Stimulated activated CD8-positive, alpha-beta memory T cell treated with anti-CD3 and anti-CD28 coated beads, Interleukin-4, amount 100 ng/mL, for 48 hours (primary cell): ENCODE data around the gene EMC8.
"Not testable (repeated sequence)": the region's sequence is repeated elsewhere in the genome, so short reads cannot be mapped to it uniquely, and the experiment has no call there.

ENCODE experiments used
- DNase-seq: peaks from one replicate; pipeline ENCODE4 v3.0.0-alpha.2; 2020

Gene EMC8

GRCh38 chr16:85812031-85812807, 12.9 kb upstream of the EMC8 start:
- no peak for DNase-seq

DNA sequence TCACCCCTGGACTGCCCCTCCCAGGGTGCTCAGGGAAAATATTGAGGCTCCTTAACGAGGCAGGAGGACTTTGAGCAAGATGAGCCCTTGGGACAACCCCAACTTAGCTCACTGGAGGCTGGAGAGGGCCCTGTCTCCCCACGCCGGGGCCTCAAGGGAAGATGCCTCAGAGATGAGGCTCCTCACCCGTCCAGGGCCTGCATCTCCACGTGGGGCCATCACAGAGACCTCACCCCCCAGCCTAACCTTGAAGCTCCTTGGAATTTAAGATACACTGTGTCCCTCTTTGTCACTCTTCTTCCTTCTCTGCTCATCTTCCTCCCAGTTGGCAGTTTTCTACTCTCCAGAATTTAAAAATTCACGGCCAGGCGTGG, 11.4 kb upstream of the EMC8 start:
- DNase-seq: no peak

GRCh38 chr16:85810097-85810741, 10.9 kb upstream of the EMC8 start:
- no peak for DNase-seq

- DNase-seq: no peak
These were observed 10.3 kb upstream of the EMC8 start for GRCh38 chr16:85809645-85810044.

DNA sequence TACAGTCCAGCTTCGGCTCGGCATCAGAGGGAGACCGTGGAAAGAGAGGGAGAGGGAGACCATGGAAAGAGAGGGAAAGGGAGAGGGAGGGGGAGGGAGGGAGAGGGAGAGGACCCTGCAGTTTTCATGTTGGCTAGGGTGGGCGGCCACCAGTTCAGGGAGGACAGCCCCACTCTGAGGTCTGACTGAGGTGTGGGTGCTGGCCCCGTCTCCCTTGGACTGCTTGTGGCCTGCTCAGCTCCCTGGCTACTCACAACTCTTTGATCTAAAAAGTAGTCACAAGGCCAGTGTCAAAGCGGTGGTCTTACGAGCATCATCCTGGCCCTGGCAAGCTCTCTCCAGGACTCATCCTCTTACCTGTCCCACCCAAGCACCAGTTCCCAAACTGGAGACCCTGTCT, 9.6 kb upstream of the EMC8 start:
- DNase-seq: no peak

DNA sequence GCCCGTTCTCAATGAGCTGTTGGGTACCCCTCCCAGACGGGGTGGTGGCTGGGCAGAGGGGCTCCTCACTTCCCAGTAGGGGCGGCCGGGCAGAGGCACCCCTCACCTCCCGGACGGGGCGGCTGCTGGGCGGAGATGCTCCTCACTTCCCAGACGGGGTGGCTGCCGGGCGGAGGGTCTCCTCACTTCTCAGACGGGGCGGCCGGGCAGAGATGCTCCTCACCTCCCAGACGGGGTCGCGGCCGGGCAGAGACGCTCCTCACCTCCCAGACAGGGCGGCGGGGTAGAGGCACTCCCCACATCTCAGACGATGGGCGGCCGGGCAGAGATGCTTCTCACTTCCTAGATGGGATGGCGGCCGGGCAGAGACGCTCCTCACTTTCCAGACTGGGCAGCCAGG, 8.8 kb upstream of the EMC8 start:
- not testable (repeated sequence) for DNase-seq

DNA sequence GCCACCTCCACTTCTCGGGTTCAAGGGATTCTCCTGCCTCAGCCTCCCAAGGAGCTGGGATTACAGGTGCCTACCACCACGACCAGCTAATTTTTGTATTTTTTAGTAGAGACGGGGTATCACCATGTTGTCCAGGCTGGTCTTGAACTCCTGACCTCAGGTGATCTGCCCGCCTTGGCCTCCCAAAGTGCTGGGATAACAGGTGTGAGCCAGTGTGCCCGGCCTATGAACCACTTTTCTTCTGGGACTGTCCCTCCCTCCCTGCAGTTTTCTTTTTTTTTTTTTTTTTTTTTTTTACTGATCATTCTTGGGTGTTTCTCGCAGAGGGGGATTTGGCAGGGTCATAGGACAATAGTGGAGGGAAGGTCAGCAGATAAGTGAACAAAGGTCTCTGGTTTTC, 8.0 kb upstream of the EMC8 start:
- DNase-seq: not testable (repeated sequence)

GRCh38 chr16:85806539-85806938, 7.2 kb upstream of the EMC8 start:
- DNase-seq: no peak

DNA sequence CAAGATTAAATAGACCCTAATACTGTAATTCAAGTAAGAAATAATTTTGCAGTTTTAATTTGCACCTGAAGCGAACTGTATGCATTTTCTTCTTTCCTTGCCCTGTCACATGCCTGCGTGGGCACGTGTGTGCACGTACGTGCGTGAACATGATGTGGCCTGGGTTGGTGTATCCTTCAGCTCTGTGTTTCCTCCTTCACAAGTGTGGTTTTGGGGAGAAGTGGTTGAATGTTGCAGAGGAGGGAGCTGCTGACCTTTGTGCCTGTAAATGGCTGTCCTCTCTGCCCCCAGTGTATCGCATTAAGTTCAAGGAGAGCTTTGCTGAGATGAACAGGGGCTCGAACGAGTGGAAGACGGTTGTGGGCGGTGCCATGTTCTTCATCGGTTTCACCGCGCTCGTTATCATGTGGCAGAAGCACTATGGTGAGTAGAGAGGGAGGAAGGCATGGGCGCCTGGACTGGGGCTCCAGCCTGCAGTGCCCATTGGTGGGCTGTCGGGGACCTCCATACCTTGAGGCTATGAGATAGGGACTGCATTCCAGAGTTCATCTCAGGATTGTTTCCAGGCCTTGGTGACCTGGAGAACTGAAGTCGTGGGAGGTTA, 6.2 kb upstream of the EMC8 start:
- no peak for DNase-seq

- DNase-seq: no peak
These were observed 4.2 kb upstream of the EMC8 start for GRCh38 chr16:85803570-85803969.

- peak; percentile 28 for DNase-seq
These were observed 951 bp upstream of the EMC8 start for GRCh38 chr16:85800321-85800669.

- DNase-seq: peak; percentile 54
These were observed 345 bp downstream of the EMC8 start for GRCh38 chr16:85798901-85799496.

DNA sequence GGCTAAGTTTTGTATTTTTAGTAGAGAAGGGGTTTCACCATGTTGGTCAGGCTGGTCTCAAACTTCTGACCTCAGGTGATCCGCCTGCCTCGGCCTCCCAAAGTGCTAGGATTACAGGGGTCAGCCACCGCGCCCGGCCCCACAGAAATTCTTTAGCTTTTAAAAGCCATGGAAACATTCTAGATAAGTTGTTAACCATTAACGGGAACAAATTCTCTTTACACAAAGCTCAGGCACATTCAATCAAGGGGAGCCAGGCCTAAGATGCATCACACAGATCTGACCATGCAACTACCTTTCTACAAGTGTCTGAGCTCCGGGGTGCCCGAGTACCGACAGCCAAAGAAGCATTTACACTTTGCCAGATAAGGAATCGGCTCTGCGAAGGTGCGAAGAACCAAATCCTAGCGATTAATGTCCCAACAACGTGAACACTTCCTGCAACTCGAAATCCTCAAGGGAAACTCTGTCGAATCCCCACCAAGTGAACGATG, 1.0 kb downstream of the EMC8 start:
- no peak for DNase-seq

DNA sequence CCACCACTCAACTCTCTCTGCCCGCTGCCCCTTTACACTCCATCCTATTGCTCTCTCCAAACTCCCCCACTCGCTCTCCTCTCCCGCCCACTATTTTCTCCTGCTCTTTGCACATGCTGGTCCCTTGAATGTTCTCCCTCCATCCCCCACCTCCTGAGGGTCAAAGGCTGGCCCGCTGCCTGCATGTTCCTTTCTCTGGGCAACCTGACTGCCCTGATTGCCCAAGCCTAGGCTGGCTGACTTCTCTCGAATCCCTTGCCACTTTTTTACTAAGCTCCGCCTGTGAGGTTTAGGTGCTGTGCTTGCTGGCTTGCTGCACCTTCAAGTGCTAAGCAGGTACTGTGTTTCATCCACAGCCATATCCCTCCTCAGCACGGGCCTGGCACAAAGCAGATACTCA, 2.7 kb downstream of the EMC8 start:
- DNase-seq: no peak

DNA sequence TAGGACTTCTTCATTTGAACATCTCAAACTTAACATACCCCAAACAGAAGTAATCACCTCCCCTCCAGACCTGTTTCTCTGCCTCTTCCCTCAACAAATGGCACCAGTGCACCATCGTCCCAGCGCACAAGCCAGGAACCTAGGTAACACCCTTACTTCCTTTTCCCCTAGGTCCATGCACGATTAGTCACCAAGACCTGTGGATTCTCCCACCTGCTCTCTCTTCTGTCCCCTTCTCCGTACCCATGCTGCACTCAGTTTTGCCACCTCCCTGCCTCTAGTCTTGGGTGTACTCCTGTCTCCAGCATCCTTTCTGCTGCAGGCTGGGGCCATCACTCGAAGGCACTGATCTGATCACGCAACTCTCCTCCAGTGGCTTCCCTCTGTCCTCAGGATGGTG, 3.2 kb downstream of the EMC8 start:
- no peak for DNase-seq

DNA sequence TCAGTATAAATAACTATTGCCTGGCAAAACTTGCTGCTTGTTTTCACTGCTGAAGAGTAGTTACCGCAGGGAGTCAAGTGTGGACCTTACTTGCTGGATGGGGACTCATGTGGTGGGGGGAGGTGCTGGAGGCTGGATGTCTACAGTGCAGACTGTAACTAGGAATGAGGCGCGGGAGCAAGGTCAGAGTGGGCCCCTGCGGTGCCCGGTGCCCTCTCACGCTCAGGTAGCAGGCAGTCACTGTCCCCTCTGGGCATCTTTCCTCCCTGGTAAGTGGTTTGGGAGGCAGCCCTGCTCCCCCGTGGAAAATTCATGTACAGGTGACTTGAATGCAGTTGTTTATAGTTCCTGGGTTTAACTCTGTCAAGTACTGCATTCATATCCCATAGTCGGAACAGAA, 4.6 kb downstream of the EMC8 start:
- no peak for DNase-seq

GRCh38 chr16:85793662-85794298, 5.6 kb downstream of the EMC8 start:
- no peak for DNase-seq

GRCh38 chr16:85789773-85790172, 9.6 kb downstream of the EMC8 start:
- no peak for DNase-seq

DNA sequence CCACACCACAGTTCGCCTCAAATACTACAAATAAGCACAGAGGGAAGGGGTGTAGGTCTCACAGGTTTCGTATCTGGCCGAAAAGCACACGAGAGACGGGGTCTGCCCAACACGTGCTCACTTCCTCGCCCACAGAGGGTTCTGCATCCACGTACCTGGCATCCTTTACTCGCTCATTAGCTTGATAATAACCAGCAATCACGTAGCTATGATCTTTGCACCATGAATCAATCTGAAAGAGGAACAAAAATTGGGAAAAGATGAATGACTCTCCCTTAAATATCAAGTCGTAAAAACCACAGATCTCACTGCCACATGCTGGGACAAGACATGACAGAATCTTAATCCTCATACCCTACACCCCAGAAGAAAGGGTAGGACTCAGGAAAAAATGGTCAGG, 10.5 kb downstream of the EMC8 start:
- DNase-seq: no peak

GRCh38 chr16:85785927-85786326, 13.4 kb downstream of the EMC8 start:
- DNase-seq: no peak

DNA sequence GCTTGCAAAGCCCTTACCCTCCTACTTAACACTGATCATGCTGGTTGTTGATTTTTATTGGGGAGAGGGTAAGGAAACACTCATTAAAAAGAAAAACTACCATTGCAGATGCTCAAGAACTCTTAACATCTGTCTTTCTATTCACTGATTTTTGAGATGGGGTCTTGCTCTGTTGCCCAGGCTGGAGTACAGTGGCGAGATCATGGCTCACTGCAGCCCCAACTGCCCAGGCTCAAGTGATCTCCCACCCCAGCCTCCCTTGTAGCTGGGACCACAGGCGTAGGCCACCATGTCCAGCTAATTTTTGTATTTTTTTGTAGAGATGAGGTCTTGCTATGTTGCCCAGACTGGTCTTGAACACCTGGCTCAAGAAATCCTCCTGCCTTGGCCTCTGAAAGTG, 14.5 kb downstream of the EMC8 start:
- no peak for DNase-seq

DNA sequence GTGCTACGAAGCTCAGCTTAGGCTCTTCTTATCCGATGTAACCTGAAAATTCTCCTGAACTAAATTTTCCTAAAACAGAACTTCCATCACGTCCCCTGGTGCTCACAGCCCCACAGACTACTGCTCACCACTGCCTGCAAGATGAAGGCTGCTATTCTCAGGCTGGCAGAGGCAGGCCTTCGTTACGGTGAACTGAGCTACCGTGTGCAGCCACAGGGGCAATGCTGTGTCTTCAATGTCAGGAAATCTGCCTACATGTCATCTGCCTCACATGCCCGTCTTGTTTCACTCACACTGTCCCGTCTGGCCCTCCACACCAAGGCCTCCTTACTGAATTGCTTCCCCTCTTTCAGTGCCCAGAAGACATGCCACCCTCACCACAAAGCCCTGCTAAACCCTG, 15.9 kb downstream of the EMC8 start:
- no peak for DNase-seq

- DNase-seq: no peak
These were observed 16.9 kb downstream of the EMC8 start for GRCh38 chr16:85782451-85782850.
